ENCODE measurements around the gene STAT4.

The STAT4 gene

DNA sequence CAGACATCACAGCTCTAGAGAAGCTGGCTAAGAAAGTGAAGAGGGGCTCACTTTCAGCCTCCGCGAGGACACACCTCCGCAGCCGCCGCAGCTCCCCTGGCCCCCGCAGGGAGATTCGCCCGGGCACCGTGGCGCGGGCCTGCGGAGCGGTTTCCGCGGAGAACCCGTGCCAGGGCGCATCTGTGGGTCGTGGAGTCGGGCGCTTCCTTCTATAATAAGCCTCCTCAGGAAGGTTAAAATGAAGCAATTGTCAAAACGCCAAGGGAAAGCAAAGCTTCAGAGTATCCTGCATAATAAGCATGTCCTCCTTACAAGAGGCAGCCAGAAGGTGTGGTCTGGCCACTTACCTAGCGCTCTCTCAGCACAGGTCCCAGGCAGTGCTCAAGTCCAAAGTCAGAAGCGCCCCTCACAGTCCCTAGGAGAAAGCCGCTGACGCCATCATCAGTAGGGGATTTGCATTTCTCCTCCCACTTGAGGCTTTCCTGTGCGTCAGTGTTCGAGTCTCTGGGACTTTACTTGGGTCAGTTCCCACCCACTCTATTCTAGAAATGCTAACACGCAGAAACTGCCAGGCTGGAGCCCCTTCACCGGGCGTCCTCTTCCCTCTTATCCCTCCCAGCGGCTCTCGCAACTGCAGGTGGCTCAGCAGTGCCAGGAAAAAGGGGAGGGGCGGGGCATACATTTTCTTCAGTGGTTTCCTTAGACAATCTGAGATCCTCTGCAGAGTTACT, at the start of gene STAT4:
Gene STAT4 (minus strand): TSS at position 395 of the 731 bp plus-strand sequence. CDS start 2,791 bp downstream, outside the sequence.
- peak; percentile 36 for DNase-seq (ENCODE audit: low spot score)

DNA sequence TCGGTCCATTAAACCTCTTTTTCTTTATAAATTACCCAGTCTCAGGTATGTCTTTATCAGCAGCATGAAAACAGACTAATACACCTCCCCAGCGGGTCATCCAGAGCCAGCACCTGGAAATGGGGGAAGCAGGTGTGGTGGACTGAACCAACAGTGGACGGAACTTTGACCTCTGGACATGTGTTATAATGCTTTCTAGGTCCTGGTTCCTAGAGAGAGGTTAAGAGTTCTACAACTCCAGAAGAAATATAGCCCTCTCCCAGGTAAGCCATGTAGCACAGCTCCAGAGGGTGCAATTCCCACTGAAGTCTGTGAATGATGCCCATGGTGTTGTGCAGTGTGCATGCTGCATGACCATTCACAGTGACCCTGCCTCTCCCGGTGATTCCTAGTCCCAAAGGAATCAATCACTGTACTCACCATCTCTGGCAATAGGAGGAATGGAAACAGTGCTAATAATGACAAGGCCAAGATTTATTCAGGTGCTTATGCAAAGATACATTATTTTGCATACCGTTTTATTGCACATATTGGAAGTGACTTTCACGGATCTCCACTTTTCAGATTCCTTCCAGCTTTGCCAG, 49.2 kb upstream of the STAT4 start:
- DNase-seq (ENCODE audit: low spot score): no peak

DNA sequence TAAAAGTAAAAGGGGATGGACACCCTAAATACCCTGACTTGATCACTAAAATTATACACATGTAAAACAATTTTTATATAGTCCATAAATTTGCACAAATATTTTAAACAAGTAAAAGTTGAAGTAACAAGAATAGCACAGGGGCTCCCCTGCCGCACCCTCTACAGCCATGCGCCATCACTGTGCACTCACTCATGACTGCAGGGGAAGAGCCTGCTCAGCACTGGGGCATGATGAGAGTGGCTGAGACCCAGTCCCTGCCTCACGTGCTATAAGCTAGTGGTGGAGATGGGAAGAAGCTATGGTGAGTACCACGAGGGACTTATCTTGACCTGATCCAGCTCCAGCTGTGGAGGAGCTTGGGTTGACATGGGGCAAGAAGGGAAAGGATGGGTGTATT, 47.5 kb upstream of the STAT4 start:
- DNase-seq (ENCODE audit: low spot score): no peak

DNA sequence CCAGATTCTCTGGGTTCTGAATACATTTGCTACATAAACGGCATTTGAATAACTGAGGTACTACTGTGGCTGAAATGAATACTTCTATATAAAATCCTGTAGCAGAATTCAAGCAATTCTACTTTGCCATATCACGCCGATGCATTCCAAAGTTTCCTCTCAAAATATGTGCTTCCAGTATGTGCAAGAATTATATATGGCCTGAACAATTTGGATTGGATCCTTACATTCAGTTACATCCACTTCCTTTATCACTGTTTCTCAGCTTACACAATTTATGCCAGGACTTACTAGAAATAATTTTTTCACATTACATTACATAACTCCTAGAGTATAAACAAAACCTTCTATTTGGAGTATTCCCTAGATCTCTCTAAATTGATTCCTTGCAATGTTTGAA, 46.3 kb upstream of the STAT4 start:
- no peak for DNase-seq (ENCODE audit: low spot score)

GRCh38 chr2:191195021-191195420, 44.2 kb upstream of the STAT4 start:
- DNase-seq (ENCODE audit: low spot score): no peak

- DNase-seq (ENCODE audit: low spot score): no peak
Observed at GRCh38 chr2:191190861-191191552, 40.2 kb upstream of the STAT4 start.

GRCh38 chr2:191190435-191190834, 39.6 kb upstream of the STAT4 start:
- no peak for DNase-seq (ENCODE audit: low spot score)

- no peak for DNase-seq (ENCODE audit: low spot score)
Observed at GRCh38 chr2:191189112-191189635, 38.4 kb upstream of the STAT4 start.

DNA sequence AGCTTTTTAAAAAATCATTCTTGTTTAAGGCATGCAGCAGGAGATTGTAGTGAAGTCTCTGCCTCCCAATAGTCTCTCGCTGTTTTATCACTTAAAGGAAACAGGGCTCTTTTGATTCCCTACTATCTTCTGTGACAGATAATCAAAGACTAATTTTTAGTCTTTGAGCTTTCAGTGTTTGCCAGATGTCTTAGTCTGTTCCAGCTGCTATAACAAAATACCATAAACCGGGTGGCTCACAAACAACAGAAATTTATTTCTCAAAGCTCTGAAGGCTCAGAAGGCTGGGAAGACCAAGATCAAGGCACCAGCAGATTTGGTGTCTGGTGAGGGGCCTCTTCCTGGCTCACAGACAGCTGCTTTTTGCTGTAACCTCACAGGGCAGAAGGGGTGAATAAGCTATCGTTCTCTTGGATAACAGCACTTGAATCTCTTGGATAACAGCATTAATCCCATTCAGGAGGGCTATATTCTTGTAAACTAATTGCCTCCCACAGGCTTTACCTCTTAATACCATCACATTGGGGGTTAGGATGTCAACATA, 37.8 kb upstream of the STAT4 start:
- no peak for DNase-seq (ENCODE audit: low spot score)

- no peak for DNase-seq (ENCODE audit: low spot score)
Observed at GRCh38 chr2:191187105-191187829, 36.5 kb upstream of the STAT4 start.

- no peak for DNase-seq (ENCODE audit: low spot score)
Observed at GRCh38 chr2:191184457-191184856, 33.7 kb upstream of the STAT4 start.

- no peak for DNase-seq (ENCODE audit: low spot score)
Observed at GRCh38 chr2:191183516-191183915, 32.7 kb upstream of the STAT4 start.

DNA sequence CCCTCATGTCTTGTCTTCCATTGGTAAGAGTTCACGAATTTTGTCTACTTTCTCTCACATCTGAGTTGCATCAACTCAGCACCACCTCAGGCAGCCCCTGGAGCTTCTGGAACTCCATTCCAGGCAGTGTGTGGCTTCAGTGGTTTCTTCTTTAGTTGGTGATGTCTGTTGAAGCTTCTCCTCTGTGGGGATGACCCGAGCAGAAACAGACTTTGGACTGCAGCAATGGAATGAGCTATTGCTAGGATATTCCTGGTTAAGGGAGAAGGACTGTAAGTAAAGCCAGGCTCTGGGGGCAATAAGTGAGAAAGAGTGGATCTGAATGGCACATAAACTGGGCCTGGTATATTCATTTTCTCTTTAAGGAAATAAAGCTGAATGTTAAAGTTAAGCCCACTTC, 32.3 kb upstream of the STAT4 start:
- DNase-seq (ENCODE audit: low spot score): no peak

- DNase-seq (ENCODE audit: low spot score): no peak
Observed at GRCh38 chr2:191180713-191181112, 29.9 kb upstream of the STAT4 start.

- DNase-seq (ENCODE audit: low spot score): no peak
Observed at GRCh38 chr2:191180276-191180675, 29.5 kb upstream of the STAT4 start.

GRCh38 chr2:191178806-191179514, 28.2 kb upstream of the STAT4 start:
- DNase-seq (ENCODE audit: low spot score): no peak

DNA sequence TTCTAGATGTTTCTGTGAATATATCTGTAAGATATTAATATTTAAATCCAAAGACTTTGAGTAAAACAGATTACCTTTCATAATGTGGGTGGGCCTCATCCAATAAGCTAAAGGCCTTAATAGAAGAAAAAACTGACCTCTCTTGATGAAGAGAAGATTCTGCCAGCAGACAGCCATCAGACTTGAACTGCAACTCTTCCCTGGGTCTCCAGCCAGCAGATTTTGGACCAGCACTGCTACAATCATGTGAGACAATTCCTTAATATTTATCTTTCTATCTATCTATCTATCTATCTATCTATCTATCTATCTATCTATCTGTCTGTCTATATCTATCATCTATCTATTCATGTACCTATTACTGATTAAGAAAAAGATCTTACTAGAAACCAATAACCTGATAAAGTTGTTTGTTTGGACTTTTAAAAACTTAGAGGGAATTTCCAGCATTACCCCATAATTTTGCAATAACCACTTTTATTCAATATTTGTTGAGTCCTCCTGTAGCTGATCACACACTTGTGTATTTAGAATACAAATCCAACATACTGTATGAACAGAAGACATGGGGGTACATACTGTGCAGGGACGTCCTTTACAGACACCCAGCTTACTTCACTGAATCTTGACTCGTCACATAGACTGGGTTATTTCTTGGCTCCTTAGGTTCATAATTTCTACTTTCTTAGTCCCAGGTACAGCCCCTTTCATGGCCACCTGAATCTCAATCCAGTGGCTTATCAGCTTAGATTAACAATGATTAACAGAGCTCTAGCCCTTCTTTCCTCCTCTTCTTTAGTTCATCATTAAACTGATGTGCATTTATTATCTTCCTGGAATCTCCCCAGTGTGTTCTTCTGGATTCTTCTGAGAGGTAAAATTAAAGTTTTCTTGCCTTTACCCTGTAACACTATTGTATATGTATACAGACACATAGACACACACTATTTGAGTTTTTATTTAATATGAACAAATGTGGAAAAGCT, 27.2 kb upstream of the STAT4 start:
- no peak for DNase-seq (ENCODE audit: low spot score)

DNA sequence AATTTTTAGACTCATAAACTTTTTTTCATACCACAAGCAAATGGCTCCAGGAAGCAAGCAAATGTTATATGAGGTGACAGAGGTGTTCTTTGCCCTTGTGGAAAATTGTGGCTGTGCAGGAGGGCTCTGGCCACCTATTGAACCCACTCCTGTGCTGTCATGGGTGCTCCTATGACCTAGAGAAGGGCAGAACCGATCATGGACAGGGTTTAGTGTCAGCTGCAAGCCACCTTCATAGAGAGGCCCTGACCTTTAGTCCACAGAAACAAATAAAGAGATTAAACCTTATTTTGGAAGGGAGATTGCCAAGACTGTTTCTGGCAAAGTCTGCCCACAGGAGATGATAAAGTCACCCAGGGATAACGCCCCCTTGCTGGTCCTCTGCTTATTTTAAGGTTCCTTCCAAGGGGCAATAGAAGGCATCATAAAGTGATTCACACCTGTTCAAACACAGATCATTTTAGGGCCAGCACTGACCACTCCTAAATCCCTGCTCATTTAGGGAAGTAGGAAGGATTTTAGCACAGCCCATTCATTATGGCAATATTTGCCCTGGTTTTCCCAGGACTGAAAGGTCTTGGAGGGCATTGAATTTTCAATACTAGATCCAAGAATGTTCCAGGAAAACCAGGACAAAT, 26.1 kb upstream of the STAT4 start:
- DNase-seq (ENCODE audit: low spot score): no peak

DNA sequence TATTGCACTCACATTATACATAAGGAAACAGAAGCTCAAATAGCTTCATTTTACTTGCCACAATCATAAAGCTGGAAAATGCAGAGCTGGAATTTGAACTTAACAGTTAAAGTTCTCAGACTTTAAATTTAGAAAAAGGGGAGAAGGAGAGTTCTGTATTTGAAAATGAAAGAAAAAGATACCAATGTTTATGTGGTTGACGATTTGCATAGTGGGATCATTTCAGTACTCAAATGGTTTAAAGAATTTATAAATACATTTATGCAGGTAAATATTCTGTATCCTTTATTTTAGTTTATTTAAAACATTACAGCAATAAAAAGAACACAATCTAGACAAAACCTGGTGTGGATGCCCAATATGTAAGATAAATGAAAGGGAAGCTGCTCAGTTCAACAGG, 25.5 kb upstream of the STAT4 start:
- no peak for DNase-seq (ENCODE audit: low spot score)

- DNase-seq (ENCODE audit: low spot score): no peak
Observed at GRCh38 chr2:191174442-191174841, 23.6 kb upstream of the STAT4 start.

All from NAMALWA (cell line).